K562 (cell line): Measurements from ENCODE around the gene IFFO2.

Experiments used
- THAP12 ChIP-seq: fragments of 250-450 bp; sonication (Bioruptor Pico); IDR thresholded peaks from 2 replicates; pipeline ENCODE4 v1.9.0; 2021; ENCODE audit warnings: mild to moderate bottlenecking, inconsistent platforms
- TF ChIP-seq, protein P1 (sequence below): fragments of 250-450 bp; sonication (Bioruptor Pico); IDR thresholded peaks from 2 replicates; pipeline ENCODE4 v1.8.0; 2022; ENCODE audit warnings: moderate library complexity, mild to moderate bottlenecking, inconsistent platforms

DNA sequence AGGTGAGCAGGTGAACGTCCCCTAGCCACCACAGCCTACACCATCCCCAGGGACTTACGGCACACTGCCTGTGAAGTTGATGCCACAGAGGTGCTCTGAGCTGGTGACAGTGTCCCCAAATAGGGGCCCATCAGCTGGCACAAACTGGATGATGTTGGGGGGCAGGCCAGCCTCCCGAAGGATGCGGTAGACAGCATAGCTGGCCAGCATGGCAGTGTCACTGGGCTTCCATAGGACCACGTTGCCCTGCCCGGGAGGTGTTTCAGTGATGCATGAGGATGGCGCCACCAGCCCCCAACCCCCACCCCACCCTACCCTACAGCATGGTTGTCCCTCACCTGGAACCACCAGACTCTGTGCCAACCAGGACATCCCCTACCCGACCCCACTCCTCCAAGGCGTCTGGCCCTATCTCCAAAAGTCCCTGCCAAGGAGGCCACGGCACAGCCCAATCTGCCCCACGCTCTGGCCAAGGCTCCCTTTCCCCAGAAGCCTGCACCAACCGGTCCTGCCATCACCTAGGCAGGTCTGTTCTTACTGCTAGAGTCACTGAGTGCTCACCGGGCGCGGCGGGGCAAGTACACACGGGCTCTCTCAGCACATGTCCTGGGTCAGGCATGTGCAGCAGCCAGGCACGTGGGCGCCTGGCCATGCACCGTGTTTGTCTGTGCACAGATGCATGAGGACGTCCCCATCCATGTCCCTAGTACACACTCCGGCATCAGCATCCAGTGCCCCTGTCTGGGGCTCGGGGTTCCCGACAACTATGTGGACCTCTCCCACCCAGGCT lies 74.6 kb downstream of the IFFO2 start:
- no peak for TF ChIP-seq THAP12 (CRISPR knock-in tag)
- TF ChIP-seq, protein P1, sequence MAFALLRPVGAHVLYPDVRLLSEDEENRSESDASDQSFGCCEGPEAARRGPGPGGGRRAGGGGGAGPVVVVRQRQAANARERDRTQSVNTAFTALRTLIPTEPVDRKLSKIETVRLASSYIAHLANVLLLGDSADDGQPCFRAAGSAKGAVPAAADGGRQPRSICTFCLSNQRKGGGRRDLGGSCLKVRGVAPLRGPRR (CRISPR knock-in tag): no peak
